Non-pigmented ciliary epithelial cell (primary cell): ENCODE results near the gene SKP2.
"Not testable (repeated sequence)": the region's sequence is repeated elsewhere in the genome, so short reads cannot be mapped to it uniquely, and the experiment has no call there.

Experiments used
- DNase-seq: peaks from one replicate; pipeline ENCODE4 v3.0.0-alpha.2; 2010; ENCODE audit warnings: low read depth

The SKP2 gene

DNA sequence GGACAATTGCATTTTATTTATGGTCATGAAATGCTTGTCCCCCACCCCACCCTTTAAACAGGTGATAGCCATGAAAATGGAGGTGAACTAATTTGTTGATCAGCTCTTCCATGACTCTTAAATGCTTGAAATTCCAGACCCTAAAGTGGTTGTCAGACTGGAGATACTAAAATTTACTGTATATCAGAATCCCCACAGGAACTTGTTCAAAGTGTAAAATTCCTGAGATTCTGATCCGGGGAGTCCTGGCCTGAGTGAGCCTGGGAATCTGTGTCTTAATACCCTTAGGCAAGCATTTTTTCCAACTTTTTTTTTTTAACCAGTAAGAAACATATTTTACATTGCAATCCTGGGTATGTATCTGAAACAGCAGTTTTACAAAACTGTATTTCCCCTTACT lies 4.7 kb downstream of the SKP2 start:
- peak; percentile 44 for DNase-seq

DNA sequence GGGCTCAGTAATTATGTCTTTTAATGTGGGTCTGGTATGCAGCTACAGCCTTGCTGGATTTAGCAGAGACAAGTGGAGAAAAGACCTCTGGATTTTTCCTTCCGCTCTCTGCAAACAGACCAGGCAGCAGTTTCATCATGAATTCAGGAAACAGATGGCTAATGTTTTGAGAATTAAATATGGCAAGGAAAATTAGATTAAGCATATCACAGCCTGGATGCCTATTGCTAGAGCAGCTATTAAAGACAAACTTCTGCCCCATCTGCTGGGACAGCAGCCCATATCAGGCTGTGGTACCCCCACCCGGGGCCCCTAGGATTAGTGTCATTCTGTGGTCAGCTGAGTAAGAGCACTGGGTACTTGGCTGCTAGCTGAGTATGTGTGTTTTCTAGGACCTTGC lies 6.2 kb downstream of the SKP2 start:
- no peak for DNase-seq

DNA sequence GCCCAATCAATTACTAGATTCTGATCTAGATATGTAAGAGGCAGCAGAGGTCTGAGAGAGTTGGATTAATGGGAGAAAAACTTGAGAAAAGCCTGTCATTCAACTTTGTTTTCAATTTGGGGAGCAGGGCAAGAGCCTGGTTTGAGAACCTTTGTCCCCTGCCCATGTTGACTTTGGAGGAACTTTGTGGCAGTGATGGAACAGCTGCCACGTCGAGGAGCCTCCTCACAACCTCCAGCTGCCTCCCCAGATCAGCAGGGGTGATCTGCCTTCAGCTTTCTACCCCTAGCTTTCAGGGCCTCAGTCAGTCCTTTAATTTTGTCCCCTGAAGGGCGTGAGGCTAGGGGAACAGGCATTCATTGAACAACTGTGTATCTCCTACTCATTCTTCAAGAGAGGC lies 8.7 kb downstream of the SKP2 start:
- DNase-seq = no peak

DNA sequence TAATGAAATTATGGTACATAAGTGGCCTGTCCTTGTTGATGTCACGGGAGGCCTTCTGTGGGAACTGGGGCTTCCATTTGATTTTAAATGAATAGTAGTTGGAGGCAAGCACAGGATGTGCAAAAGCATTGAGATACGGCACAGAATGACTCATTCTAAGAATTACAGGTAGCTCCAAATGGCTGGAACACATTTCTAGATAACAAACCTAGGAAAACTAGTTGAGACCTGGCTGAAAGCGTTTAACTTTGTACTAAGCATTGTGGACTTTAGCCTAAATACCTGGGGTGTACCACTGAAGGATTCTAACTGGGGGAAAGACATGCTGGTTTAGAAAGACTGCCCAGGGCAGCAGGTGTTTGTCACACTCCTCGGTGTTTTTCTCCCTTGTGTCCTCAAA lies 9.4 kb downstream of the SKP2 start:
- DNase-seq = no peak

DNA sequence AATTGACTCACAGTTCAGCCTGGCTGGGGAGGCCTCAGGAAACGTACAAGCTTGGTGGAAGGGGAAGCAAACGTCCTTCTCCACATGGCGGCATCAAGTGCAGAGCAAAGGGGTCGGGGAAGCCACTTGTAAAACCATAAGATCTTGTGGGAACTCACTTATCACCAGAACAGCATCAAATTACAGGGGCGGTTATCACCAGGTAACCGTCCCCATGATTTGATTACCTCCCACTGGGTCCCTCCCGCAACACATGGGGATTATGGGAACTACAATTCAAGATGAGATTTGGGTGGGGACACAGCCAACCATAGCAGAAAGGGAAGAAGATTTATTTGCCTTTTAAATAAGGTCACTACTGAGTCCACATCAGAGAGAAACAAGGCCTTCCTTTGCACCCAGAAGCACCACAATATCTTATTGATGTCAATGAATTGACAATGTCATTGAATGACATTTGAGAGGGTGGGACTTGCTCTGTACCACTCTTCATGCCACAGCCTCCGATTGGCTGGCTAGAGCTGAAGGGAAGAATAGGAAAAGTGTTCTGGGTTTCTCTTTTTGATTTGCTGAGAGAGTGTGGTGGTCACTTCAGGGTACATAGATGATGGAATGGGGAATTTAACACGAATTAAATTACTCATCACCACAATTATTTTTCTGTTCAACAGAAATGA lies 11.0 kb downstream of the SKP2 start:
- no peak for DNase-seq

DNA sequence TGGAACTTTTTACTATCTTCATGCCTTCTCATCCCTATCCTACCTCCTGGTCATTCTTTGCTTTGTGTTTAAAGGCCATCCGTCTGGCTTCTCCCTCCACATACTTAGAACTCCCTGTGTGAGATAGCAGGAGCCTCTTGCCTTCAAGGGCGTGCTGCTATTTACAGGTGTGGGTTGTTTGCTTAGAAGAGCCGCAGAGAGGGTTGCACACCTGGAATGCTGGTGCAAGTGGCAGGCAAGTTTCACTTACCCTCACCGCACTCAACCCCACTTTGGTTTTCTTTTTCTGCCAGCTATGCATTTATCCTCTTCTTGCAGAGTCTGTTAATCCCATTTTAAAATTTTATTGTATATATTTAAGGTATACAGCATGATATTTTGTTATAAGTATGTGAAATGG lies 12.6 kb downstream of the SKP2 start:
- DNase-seq = no peak

DNA sequence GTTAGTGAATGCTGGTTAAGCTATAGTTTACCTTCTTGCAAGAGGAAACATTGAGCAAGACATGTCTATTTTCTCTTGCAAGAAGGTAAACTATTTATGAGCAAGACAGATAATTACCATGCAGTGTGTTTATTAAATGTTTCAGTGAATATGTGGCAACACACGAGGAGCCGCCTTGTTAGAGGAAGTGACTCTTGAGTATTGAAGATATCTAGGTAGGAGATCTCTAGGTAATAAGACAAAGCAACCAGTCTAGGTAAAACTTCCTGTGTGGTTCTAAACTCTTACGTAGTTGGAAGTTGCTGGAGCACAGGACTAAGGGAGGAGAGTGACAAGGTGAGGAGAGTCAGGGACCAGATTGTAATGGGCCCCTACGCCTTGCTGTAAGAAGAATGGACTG lies 16.8 kb downstream of the SKP2 start:
- no peak for DNase-seq

DNA sequence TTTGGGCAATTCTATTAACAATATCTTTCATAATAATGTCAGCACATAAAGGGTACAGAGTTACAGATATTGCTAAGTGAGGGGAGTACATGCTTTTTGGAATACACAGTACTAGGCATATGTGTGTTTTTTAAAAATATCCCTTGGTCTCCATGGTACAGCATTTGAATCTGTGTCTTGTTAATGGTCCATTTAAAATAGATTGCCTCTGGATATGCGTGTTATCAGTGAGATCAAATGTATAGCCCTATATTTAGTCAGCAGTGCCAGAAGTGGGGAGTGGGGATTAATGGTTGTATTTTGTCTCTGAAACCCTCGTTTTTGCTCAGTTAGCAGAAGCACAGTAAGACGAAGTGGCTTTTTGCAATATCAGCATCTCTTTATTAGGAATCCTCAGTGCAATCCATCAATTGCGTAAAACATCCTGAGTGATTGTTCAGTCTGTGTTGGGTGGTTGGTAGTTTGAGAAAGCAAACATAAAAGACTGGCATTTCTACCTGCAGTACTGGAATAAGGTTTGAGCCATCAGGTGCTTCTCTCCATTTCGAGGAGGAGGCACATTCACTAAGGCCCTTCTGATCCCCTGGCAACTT lies 19.0 kb downstream of the SKP2 start:
- no peak for DNase-seq

DNA sequence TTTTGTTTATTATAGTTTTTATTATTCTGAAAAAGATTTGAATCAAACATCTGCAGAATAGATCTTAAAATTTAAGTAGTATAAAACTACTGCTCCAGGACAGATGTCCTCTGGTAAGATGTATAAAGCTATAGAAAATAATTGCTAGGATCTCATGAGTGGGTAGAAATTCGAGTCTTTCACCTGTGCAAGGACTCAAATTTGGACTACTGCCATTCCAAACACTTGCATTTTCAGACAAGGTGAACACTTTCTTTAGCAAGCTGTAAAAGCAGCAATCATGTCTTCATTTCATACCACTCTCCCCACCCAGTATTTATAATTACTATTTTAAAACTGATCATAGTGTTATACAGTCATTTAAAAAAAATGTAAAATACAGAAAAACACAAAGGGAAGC lies 20.7 kb downstream of the SKP2 start:
- no peak for DNase-seq

DNA sequence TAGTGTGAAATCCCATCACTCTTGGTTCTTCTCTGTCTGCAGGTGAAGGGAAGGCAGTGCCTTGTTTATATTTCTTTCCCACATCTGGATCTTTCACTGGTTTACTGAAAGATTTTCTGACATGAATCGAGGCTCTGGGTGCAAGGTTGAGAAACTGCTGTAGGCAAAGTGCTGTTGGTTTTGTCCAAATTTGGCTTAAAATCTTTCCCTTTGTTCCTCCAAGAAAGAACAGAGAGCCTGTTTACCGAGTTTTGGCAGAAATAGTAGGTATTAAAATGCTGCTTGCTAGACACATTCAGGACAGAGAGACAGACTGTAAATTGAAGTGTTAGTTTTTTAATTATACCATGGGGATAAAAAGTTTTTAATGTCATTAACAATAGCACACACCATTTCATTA lies 21.5 kb downstream of the SKP2 start:
- no peak for DNase-seq

DNA sequence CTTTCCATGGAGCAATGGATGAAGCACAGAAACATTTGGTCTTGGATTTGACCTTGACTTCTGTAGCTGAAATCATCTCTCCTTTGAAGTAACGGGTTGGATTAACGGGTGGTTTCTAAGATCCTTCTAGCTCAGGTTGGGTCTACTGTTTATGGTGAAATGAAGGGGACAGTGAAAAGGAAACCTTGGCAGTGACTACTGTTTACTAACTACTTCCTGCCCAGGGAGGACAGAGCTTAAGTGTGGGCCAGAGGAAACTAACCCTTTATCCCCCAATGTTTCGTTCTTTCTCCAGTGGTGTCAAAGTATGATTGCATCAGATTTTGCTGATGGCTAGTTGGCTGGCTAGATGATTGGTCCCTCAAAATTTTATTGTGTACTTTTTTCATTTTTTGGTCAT lies 22.2 kb downstream of the SKP2 start:
- DNase-seq = no peak

DNA sequence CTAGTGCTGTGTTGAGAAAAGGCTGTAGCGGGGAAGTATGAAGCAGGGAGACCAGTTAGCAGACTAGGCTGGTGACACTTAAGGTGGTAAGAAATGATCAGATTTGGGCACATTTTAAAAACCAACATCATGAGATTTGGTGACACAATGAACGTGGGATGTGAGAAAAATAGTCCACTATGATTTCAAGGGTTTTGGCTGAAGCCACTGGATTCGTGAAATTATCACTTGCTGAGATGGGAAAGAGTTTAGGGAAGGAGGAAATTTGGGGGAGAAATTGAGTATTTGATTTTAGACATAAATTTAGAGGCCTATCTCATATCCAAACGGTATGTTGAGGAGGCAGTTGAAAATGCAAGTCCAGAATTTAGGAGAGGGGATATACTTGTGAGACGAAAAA lies 23.1 kb downstream of the SKP2 start:
- no peak for DNase-seq

DNA sequence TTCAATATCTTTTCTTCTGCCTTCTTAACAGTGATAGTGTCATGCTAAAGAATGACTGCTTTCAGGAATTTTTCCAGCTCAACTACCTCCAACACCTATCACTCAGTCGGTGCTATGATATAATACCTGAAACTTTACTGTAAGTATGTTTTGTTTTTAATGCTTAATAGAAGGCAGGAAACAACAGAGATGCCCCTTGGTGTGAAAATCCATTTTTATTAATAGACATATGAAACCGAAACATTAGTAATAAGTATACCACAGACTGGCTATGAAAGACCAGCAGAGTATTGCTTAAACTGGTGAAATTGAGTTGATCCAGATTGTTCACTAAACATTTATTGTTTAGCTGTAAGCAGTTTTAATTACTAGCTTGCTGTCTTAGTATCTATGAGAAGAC lies 25.2 kb downstream of the SKP2 start:
- no peak for DNase-seq

DNA sequence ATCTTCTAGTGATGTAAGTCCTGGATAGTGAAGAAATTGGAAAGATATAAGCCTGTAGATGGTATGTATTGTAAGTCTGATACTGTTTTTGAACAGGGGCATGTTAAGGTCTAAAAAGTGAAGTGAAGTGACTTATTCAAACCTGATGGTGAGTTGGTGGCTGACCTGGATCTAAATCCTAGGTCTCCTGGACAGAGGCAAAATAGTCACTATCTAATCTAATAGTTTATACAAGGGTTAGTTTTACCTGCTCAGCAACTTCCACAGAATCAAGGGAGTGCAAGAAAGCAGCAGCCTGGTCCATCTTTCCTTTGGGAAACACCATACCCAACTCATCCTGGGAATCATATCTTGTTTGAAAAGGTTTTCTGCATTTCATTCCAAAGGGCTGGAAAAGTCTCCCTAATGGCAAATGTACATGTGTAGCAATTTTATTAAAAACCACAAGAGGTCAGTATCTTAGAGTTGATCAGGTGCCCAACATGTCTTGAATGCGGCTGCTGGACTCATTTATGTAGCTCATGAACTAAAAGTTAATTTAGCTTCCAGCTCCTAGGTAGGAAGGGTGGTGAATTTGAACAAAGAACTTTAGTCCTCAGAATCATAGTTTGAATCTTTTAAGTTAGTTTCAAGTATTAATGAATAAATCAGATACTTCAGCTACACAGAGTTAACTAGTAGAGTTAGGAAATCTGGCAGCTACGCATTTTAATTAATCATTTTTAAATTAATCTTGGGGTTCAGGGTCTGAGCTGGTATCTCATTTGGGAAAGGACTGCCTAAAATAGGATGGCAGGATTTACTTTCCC lies 26.0 kb downstream of the SKP2 start:
- DNase-seq = peak; percentile 17

DNA sequence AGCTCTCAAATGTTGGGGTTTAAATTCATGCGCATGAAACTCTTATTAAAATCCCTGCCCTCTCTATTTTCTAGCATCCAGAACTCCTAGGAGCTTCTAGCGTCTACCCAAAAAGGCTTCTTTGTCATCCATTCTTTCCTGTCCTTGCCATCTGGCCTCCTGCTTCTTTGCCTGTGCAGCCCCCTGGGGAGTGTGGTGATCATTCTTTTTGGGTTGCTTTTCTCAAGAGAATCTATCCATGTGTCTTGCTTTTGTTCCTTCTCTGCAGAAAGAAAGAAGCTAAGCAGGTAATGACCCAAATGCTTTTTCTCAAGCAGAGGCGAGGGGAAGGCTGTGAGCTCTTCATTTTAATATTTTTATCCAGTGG lies 26.6 kb downstream of the SKP2 start:
- no peak for DNase-seq

DNA sequence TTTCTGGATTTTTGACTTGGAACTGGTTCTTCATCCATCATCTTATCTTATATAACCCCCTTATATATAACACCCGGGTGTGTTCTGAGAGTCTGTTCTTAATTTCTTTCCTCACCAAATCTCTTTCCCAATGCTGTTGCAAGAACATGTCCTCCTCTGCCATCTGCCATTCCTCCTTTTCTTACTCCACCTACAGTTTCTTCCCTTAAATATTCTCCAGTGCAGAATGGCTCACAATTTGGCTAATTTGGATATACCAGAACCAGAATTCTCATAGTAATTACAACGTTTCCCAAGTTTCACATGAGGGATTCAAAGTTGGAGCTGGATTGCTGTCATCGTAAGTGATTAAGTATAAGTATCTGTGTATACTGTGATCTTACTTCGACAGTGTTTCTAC lies 28.0 kb downstream of the SKP2 start:
- DNase-seq = no peak

DNA sequence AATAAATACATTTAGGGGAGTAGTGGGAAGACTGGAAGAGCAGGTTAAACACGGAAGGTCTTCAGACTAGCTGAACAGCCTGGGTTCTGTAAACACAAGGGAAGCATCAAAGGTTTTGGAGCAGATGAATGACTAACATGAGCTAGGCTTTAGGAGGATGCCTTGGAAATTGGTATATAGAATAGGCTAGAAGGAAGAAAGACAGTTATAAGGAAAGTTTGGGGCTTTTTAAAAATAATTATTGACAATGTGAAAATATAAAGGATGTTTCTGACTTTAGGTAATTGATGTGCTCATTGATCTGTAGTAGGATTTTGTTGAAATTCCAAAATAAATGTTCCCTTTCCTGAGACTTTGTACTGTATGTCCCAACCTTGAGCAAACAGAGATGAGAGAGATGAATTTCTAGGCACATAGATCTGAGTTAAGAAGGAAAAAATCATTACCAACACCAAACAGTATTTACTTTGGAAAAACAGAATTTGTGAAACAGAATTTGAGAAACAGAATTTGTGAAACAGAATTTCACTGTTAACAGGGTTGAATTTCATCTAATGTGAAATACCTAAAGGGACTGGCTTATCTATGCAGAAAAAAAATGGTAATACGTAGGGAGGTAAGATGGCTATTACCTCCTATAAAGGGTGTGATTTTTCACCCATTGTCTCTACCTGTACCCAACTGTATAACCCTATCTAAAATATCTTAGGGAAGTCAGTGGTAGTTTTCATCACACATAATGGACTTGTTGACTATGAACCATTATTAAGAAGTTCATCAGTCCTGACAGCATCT lies 28.8 kb downstream of the SKP2 start:
- no peak for DNase-seq

DNA sequence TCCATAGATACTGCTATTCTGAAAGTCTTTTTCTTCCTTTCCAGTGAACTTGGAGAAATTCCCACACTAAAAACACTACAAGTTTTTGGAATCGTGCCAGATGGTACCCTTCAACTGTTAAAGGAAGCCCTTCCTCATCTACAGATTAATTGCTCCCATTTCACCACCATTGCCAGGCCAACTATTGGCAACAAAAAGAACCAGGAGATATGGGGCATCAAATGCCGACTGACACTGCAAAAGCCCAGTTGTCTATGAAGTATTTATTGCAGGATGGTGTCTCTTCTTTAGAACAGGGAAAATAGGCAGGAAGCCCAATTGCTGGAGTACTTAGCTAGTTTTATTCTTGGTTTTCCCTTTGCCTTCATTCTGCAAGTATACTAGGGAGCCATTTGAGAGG lies 29.9 kb downstream of the SKP2 start:
- DNase-seq = no peak

DNA sequence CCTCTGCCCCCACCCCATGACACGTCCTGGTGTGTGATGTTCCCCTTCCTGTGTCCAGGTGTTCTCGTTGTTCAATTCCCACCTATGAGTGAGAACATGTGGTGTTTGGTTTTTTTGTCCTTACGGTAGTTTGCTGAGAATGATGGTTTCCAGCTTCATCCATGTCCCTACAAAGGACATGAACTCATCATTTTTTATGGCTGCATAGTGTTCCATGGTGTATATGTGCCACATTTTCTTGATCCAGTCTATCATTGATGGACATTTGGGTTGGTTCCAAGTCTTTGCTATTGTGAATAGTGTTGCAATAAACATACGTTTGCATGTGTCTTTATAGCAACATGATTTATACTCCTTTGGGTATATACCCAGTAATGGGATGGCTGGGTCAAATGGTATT lies 32.5 kb downstream of the SKP2 start:
- not testable (repeated sequence) for DNase-seq

DNA sequence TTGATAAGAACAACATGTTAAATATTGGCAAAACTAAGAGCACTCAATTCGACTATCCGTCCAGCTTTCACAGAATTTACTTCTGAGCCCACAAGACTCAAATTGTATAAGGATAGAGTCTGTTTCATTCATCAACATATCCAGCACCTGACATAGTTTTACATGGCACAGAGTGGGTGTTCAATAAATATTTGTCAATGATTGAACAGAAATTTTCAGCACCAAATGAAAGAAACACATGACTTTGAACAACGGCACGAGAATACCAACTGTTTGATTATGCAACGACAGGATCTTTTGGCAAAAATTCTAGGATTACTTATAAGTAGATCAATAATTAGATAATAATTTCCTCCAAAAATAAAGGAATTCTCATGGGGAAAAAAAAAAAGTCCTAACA lies 41.8 kb downstream of the SKP2 start:
- no peak for DNase-seq

DNA sequence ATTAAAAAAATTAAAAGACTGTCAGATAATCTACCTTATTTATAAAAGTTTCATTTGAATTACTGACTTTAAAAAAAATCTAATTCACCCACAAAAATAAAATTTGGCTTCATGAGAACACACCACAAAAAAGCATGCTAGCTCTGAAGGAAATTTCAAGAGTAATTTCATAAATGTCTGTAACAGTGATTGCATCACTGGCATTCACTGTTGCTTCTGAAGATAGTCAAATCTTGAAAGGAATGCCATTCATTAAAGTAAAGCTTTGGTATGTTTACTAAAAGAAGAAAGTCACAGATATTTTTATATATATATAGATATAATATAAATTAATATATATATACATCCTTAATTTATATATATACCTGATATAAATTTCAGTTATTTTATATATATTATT lies 46.4 kb downstream of the SKP2 start:
- DNase-seq = no peak

DNA sequence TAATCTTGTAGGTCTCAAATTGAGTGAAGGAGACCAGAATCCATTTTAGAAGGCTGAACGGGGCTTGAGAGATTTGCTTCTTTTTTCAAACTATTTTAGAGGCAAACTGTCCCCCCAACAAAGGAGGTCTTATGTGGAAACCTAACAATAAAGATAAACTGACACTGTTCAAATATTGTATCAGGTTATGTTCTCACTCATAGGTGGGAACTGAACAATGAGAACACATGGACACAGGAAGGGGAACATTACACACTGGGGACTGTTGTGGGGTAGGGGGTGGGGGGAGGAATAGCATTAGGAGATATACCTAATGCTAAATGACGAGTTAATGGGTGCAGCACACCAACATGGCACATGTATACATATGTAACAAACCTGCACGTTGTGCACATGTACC lies 46.9 kb downstream of the SKP2 start:
- DNase-seq = not testable (repeated sequence)

DNA sequence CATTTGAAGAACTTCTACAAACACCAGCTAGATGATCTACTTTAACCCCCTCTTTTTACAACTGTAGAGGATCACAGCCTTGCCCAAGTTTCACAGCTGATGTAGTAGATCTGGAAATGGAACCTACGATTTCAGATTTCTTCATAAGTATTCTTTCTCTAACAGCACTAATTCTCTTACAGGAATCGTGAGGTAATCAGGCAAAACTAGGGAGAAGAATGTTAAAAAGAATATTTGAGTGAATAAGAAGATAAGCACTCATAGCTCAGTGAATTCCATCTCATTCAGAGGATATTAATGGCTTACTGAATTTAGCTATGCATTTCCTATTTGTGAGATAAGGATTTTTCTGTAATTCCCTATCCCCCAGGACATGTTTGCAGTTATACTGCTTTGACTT lies 47.7 kb downstream of the SKP2 start:
- peak; percentile 31 for DNase-seq
